Measurements from ENCODE around the gene PPWD1.

DNA sequence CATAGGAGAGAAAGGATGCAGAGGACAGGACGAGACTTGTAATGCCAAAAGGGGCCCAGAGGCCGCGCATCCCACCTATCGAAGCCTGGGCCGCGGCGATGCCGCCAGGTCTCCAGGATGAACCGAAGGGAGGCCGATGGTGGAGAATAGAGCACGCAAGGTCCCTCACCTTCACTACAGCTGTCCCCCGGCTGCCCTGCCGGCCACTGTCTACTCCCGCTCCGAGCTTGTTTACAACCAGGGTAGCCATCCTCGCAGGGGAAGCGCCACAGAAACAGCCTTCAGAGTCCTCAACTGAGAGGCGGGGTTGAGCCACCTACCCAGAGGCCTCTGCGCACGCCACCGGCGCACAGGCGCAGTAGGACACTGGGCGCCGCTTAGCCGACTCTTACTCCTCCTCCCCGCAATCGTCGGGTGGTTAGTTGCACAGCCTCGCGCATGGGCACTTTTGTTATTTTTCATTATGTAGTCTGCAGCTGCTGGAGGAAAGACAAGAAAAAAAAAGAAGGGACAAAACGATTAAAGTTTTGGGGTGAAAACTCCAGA lies 61.0 kb downstream of the PPWD1 start, which contains the start of gene TRIM23:
- TF ChIP-seq CTCF (IDR thresholded peaks at IDR 0.05), result no peak
- no peak for TF ChIP-seq ZFX (IDR thresholded peaks at IDR 0.05; ENCODE audit: borderline replicate concordance)

Data from 22Rv1 (cell line).